Peyer's patch (tissue), 4 donors: ENCODE measurements around the gene FKBP11. TPM values are rescaled to one million over a fixed set of nuclear protein-coding genes. Genes with fewer than 3 reads are reported as not detected.

Source experiments
- DNase-seq, 3 donors: peaks; one replicate each; pipeline ENCODE4 v3.0.0-alpha.2; 2017 to 2019
- H3K27ac ChIP-seq, 4 donors: fragments of 200-600 bp; sonication (generic); one replicate each; pipeline ENCODE4 v1.5.1; 2016 to 2019
- H3K27me3 ChIP-seq, 2 donors: fragments of 200-600 bp; sonication (generic); one replicate each; pipeline ENCODE4 v1.5.1; 2019
- H3K36me3 ChIP-seq, 3 donors: fragments of 200-600 bp; sonication (generic); one replicate each; pipeline ENCODE4 v1.5.1; 2016 to 2019
- H3K4me1 ChIP-seq, 4 donors: fragments of 200-600 bp; sonication (generic); one replicate each; pipeline ENCODE4 v1.5.1; 2016 to 2019
- H3K4me3 ChIP-seq, 4 donors: fragments of 200-600 bp; sonication (generic); 1 replicate in 3 of 4; 2 replicates in 1 of 4; pipeline ENCODE4 v1.5.1; 2016 to 2019; ENCODE audit warnings: mild to moderate bottlenecking in 1 of 4
- H3K9me3 ChIP-seq, 4 donors: fragments of 200-600 bp; sonication (generic); one replicate each; pipeline ENCODE4 v1.5.1; 2016 to 2019; ENCODE audit warnings: mild to moderate bottlenecking in 1 of 4
- CTCF ChIP-seq, 6 experiments: fragments of 450-650 bp in 4 of 6; fragments of 200-600 bp in 2 of 6; sonication (generic) in 1 of 6; IDR thresholded peaks; one replicate each; pipeline ENCODE4 v1.5.1; 2017 to 2019; ENCODE audit warnings: antibody characterized with exemption in 6 of 6, mild to moderate bottlenecking in 3 of 6, moderate library complexity in 1 of 6
- POLR2A ChIP-seq, 2 donors: fragments of 450-650 bp; IDR thresholded peaks; one replicate each; pipeline ENCODE4 v1.5.1; 2017; ENCODE audit warnings: antibody characterized with exemption in 2 of 2, mild to moderate bottlenecking in 2 of 2, moderate library complexity in 2 of 2
- total RNA-seq, 4 donors: library from RNA; depleted of rRNA; stranded (reverse); fragments of >200 nt; gene quantifications; one replicate each; pipeline ENCODE4 v1.1.0, GENCODE V29; 2016

The FKBP11 gene
- 10 to 100 TPM in 2 of 4 donors, 1 to 10 TPM in 2; 7.5 to 26.9 (median 12.6) TPM for total RNA-seq

GRCh38 chr12:48925304-48926011, at the start of gene FKBP11:
Gene FKBP11 (minus strand): TSS chr12:48925492. CDS start chr12:48925428, 64 bp downstream.
- H3K27me3 ChIP-seq = no peaks in the 10 kb centered on the region
- H3K27ac ChIP-seq = peak within 1 kb of the TSS; percentile 69 to 90 (median 86)
- peak; percentile 76 to 90 (median 79) for DNase-seq
- no peaks in the 10 kb centered on the region for H3K9me3 ChIP-seq
- TF ChIP-seq POLR2A (IDR thresholded peaks at IDR 0.05) (peak; percentile 59 to 65), CTCF (IDR thresholded peaks at IDR 0.05) (peak in 2 of 6 experiments; percentile 6 to 22)
- H3K4me3 ChIP-seq = peak within 1 kb of the TSS; percentile 75 to 95 (median 90)
- H3K4me1 ChIP-seq = peaks cover 0 to 4% (median 0%) of the 10 kb centered on the region in 4 donors
- peaks cover 0 to 17% (median 0%) of the 10 kb centered on the region in 3 donors for H3K36me3 ChIP-seq

GRCh38 chr12:48973941-48974673, 48.8 kb upstream of the FKBP11 start:
- DNase-seq = peak; percentile 41 to 77 (median 64)
- Histone ChIP-seq H3K9me3 (no peaks in the 10 kb centered on the region), H3K4me3 (no peak overlapping the region), H3K27me3 (peaks cover 0 to 63% of the 10 kb centered on the region in 2 donors), H3K36me3 (no peaks in the 10 kb centered on the region), H3K27ac (no peak overlapping the region), H3K4me1 (peaks cover 0 to 44% (median 37%) of the 10 kb centered on the region in 4 donors)
- no peak for TF ChIP-seq POLR2A (IDR thresholded peaks at IDR 0.05)
- TF ChIP-seq CTCF (IDR thresholded peaks at IDR 0.05) = peak in 5 of 6 experiments; percentile 15 to 60 (median 58)

- Histone ChIP-seq H3K4me3 (no peak overlapping the region), H3K36me3 (no peaks in the 10 kb centered on the region), H3K27me3 (peaks cover 0 to 58% of the 10 kb centered on the region in 2 donors), H3K4me1 (peaks cover 0 to 39% (median 32%) of the 10 kb centered on the region in 4 donors), H3K9me3 (no peaks in the 10 kb centered on the region), H3K27ac (no peak overlapping the region)
- DNase-seq = no peak
- no peak for TF ChIP-seq POLR2A (IDR thresholded peaks at IDR 0.05)
- no peak for TF ChIP-seq CTCF (IDR thresholded peaks at IDR 0.05)
Observed at GRCh38 chr12:48973531-48973930, 48.2 kb upstream of the FKBP11 start.

GRCh38 chr12:48972952-48973483, 47.7 kb upstream of the FKBP11 start:
- Histone ChIP-seq H3K27me3 (peaks cover 0 to 53% of the 10 kb centered on the region in 2 donors), H3K9me3 (no peaks in the 10 kb centered on the region), H3K27ac (no peak overlapping the region), H3K4me1 (peaks cover 0 to 34% (median 27%) of the 10 kb centered on the region in 4 donors), H3K36me3 (no peaks in the 10 kb centered on the region), H3K4me3 (no peak overlapping the region)
- no peak for TF ChIP-seq CTCF (IDR thresholded peaks at IDR 0.05)
- no peak for TF ChIP-seq POLR2A (IDR thresholded peaks at IDR 0.05)
- DNase-seq = no peak

GRCh38 chr12:48972213-48972951, 47.1 kb upstream of the FKBP11 start:
- Histone ChIP-seq H3K4me1 (peaks cover 0 to 27% (median 22%) of the 10 kb centered on the region in 4 donors), H3K27ac (no peak overlapping the region), H3K27me3 (peaks cover 0 to 46% of the 10 kb centered on the region in 2 donors), H3K36me3 (no peaks in the 10 kb centered on the region), H3K9me3 (no peaks in the 10 kb centered on the region), H3K4me3 (no peak overlapping the region)
- TF ChIP-seq POLR2A (IDR thresholded peaks at IDR 0.05) (no peak), CTCF (IDR thresholded peaks at IDR 0.05) (no peak)
- no peak for DNase-seq
